ENCODE measurements around the gene PP2D1.
"Not testable (repeated sequence)": the region's sequence is repeated elsewhere in the genome, so short reads cannot be mapped to it uniquely, and the experiment has no call there.

PP2D1 gene

DNA sequence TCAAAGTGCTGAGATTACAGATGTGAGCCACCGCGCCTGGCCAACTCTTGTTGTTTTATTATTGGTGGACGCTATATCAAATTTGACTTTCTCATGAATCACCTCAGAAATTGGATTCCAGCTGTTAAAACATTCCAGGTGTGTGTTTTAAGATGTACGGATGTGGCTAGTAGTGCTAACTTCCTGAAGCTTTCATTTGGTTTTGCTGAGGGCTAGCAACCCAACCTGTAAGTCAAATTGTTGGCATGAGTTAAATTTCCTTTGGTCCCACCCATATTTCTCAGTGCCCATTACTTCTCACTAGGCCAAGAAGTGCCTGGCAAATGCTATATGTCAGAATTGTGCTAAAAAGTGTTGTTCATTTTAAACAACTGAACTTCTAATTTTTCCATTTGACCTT is 15.1 kb upstream of the PP2D1 start:
- H3K9me3 ChIP-seq (ENCODE audit: insufficient read depth, low read length): no peaks in the 10 kb centered on the region
- no peaks in the 10 kb centered on the region for H3K36me3 ChIP-seq (ENCODE audit: low read length)
- no peak overlapping the region for H3K9ac ChIP-seq (ENCODE audit: low read length)
- H3F3A ChIP-seq (ENCODE audit: insufficient read depth): no peaks in the 10 kb centered on the region
- no peaks in the 10 kb centered on the region for H4K20me1 ChIP-seq (ENCODE audit: low read depth, low read length)
- H3K4me3 ChIP-seq (ENCODE audit: insufficient read depth, low read length, poor library complexity, severe bottlenecking): no peak overlapping the region
- H3K27ac ChIP-seq (ENCODE audit: low read depth, low read length): no peak overlapping the region
- no peaks in the 10 kb centered on the region for H3K79me2 ChIP-seq (ENCODE audit: insufficient read depth, low read length)
- H2AFZ ChIP-seq (ENCODE audit: low read depth, low read length, severe bottlenecking): no peak overlapping the region
- no peak overlapping the region for H3K4me2 ChIP-seq (ENCODE audit: low read depth, low read length, poor library complexity, severe bottlenecking)
- H3K9me2 ChIP-seq (replicated peaks; ENCODE audit: insufficient read depth, low read length): no peaks in the 10 kb centered on the region
- H3K27me3 ChIP-seq (ENCODE audit: low read length): no peaks in the 10 kb centered on the region
- TF ChIP-seq EZH2phosphoT487 (conservative IDR thresholded peaks at IDR 0.05; ENCODE audit: low read length): no peak
- TF ChIP-seq, protein P1, sequence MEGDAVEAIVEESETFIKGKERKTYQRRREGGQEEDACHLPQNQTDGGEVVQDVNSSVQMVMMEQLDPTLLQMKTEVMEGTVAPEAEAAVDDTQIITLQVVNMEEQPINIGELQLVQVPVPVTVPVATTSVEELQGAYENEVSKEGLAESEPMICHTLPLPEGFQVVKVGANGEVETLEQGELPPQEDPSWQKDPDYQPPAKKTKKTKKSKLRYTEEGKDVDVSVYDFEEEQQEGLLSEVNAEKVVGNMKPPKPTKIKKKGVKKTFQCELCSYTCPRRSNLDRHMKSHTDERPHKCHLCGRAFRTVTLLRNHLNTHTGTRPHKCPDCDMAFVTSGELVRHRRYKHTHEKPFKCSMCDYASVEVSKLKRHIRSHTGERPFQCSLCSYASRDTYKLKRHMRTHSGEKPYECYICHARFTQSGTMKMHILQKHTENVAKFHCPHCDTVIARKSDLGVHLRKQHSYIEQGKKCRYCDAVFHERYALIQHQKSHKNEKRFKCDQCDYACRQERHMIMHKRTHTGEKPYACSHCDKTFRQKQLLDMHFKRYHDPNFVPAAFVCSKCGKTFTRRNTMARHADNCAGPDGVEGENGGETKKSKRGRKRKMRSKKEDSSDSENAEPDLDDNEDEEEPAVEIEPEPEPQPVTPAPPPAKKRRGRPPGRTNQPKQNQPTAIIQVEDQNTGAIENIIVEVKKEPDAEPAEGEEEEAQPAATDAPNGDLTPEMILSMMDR (IDR thresholded peaks at IDR 0.05; ENCODE audit: insufficient read depth, low read length, poor library complexity, severe bottlenecking): no peak

GRCh38 chr3:20023623-20024405 is 11.8 kb upstream of the PP2D1 start:
- H4K20me1 ChIP-seq (ENCODE audit: low read depth, low read length): no peaks in the 10 kb centered on the region
- H3K27ac ChIP-seq (ENCODE audit: low read depth, low read length): no peak overlapping the region
- no peak overlapping the region for H2AFZ ChIP-seq (ENCODE audit: low read depth, low read length, severe bottlenecking)
- H3K4me3 ChIP-seq (ENCODE audit: insufficient read depth, low read length, poor library complexity, severe bottlenecking): no peak overlapping the region
- H3F3A ChIP-seq (ENCODE audit: insufficient read depth): no peaks in the 10 kb centered on the region
- no peaks in the 10 kb centered on the region for H3K9me3 ChIP-seq (ENCODE audit: insufficient read depth, low read length)
- no peak overlapping the region for H3K9ac ChIP-seq (ENCODE audit: low read length)
- H3K4me2 ChIP-seq (ENCODE audit: low read depth, low read length, poor library complexity, severe bottlenecking): no peak overlapping the region
- H3K79me2 ChIP-seq (ENCODE audit: insufficient read depth, low read length): no peaks in the 10 kb centered on the region
- TF ChIP-seq EZH2phosphoT487 (conservative IDR thresholded peaks at IDR 0.05; ENCODE audit: low read length): no peak
- TF ChIP-seq, protein P1 (IDR thresholded peaks at IDR 0.05; ENCODE audit: insufficient read depth, low read length, poor library complexity, severe bottlenecking): no peak
- no peaks in the 10 kb centered on the region for H3K9me2 ChIP-seq (replicated peaks; ENCODE audit: insufficient read depth, low read length)
- no peaks in the 10 kb centered on the region for H3K27me3 ChIP-seq (ENCODE audit: low read length)
- no peaks in the 10 kb centered on the region for H3K36me3 ChIP-seq (ENCODE audit: low read length)

GRCh38 chr3:20022954-20023622 is 11.0 kb upstream of the PP2D1 start:
- H3K4me3 ChIP-seq (ENCODE audit: insufficient read depth, low read length, poor library complexity, severe bottlenecking): no peak overlapping the region
- H3K27ac ChIP-seq (ENCODE audit: low read depth, low read length): no peak overlapping the region
- H3K79me2 ChIP-seq (ENCODE audit: insufficient read depth, low read length): no peaks in the 10 kb centered on the region
- H3F3A ChIP-seq (ENCODE audit: insufficient read depth): no peaks in the 10 kb centered on the region
- no peak overlapping the region for H3K9ac ChIP-seq (ENCODE audit: low read length)
- no peak overlapping the region for H2AFZ ChIP-seq (ENCODE audit: low read depth, low read length, severe bottlenecking)
- no peaks in the 10 kb centered on the region for H3K9me2 ChIP-seq (replicated peaks; ENCODE audit: insufficient read depth, low read length)
- no peaks in the 10 kb centered on the region for H3K27me3 ChIP-seq (ENCODE audit: low read length)
- H3K4me2 ChIP-seq (ENCODE audit: low read depth, low read length, poor library complexity, severe bottlenecking): no peak overlapping the region
- no peaks in the 10 kb centered on the region for H3K36me3 ChIP-seq (ENCODE audit: low read length)
- TF ChIP-seq, protein P1 (IDR thresholded peaks at IDR 0.05; ENCODE audit: insufficient read depth, low read length, poor library complexity, severe bottlenecking): no peak
- TF ChIP-seq EZH2phosphoT487 (conservative IDR thresholded peaks at IDR 0.05; ENCODE audit: low read length): no peak
- H4K20me1 ChIP-seq (ENCODE audit: low read depth, low read length): no peaks in the 10 kb centered on the region
- H3K9me3 ChIP-seq (ENCODE audit: insufficient read depth, low read length): no peaks in the 10 kb centered on the region

GRCh38 chr3:20016076-20016475 is 4.0 kb upstream of the PP2D1 start:
- H3K9me3 ChIP-seq (ENCODE audit: insufficient read depth, low read length); H3K27me3 ChIP-seq (ENCODE audit: low read length); H3K36me3 ChIP-seq (ENCODE audit: low read length); H4K20me1 ChIP-seq (ENCODE audit: low read depth, low read length); H3K9me2 ChIP-seq (replicated peaks; ENCODE audit: insufficient read depth, low read length); H3K79me2 ChIP-seq (ENCODE audit: insufficient read depth, low read length); H3K27ac ChIP-seq (ENCODE audit: low read depth, low read length); H2AFZ ChIP-seq (ENCODE audit: low read depth, low read length, severe bottlenecking); H3F3A ChIP-seq (ENCODE audit: insufficient read depth); H3K4me2 ChIP-seq (ENCODE audit: low read depth, low read length, poor library complexity, severe bottlenecking); H3K4me3 ChIP-seq (ENCODE audit: insufficient read depth, low read length, poor library complexity, severe bottlenecking); H3K9ac ChIP-seq (ENCODE audit: low read length): not testable (repeated sequence)
